ENCODE results near the gene GRIFIN.

DNA sequence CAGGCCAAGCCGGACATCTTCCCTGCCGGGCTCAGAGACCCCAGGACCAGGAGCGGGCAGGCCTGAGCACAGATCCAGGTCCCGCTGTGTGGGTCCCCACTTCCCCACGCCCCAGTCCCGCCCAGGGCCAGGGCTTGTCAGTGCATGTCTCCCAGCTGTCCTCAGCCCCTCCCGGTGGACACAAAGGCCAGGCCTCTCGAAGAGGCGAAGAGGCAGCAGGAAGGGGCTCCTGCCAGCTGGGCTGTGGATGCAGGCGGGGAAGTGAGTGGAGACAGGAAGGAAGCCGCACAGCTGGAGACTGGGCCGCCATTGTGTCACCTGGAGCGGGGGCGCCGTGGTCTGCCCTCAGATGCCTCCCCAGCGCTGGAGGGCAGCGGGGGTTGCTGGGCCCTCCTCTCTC is 4.8 kb downstream of the GRIFIN start:
- TF ChIP-seq HMG20B (CRISPR knock-in tag; IDR thresholded peaks at IDR 0.05) (no peak), RAD21 (CRISPR knock-in tag; conservative IDR thresholded peaks at IDR 0.05 in 1 of 2, IDR thresholded peaks at IDR 0.05 in 1 of 2) (no peak), SP1 (CRISPR knock-in tag; IDR thresholded peaks at IDR 0.05) (no peak), FOXJ3 (CRISPR knock-in tag; IDR thresholded peaks at IDR 0.05) (no peak), HNRNPK (IDR thresholded peaks at IDR 0.05; ENCODE audit: low read depth, low read length, poor library complexity, severe bottlenecking) (no peak)
- TF ChIP-seq, protein P1, sequence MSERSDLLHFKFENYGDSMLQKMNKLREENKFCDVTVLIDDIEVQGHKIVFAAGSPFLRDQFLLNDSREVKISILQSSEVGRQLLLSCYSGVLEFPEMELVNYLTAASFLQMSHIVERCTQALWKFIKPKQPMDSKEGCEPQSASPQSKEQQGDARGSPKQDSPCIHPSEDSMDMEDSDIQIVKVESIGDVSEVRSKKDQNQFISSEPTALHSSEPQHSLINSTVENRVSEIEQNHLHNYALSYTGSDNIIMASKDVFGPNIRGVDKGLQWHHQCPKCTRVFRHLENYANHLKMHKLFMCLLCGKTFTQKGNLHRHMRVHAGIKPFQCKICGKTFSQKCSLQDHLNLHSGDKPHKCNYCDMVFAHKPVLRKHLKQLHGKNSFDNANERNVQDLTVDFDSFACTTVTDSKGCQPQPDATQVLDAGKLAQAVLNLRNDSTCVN (CRISPR knock-in tag; IDR thresholded peaks at IDR 0.05), result no peak
